Measurements from ENCODE around the gene GPR35. TPM values are rescaled to one million over a fixed set of nuclear protein-coding genes. Genes with fewer than 3 reads are reported as not detected.

Gene GPR35
- total RNA-seq, 1 experiment from 2014 or later = 2.7 TPM

DNA sequence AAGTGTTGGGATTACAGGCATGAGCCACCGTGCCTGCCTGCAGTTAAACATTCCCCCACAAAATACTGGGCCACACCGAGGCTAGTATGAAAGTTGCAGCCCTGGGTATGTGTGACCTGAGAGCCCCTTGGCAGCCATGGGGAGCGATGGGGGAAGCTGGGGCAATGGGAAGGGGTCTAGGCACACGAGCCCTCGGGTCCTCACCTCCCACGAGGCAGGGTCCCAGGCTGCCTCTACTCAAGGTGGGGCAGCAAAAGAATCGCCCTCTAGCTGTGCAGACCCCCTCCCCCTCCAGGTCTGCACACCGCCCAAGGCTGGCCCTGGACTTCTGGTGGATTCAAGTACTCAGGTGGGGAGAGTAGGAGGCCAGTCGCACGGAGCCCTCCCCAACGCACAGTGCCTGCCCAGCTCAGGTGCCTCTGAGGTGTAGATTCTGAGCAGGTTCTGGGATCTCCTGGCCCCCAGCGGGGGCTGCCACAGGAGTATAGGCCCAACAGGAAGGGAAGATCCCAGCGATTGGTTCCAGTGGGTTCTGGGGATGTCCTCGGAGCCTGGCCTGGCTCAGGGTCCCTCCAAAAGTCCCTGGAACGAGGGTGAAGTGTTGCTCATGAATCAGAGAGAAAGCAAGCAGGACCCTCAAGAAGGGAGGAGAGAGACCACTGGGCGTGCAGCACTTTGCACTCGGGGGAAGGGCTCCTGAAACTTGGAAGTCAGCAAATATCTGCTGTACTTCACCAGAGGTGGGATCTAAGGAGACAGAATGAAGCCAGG lies 2.6 kb downstream of the GPR35 start:
- ChIA-PET POLR2A (ENCODE audit: low non-redundant PET) (no interaction called here), CTCF (interaction anchor here (0.7 kb wide), 1 partner anchor 19 kb away, joined by 12 read pairs; no protein-coding TSS in a partner anchor)
- intact Hi-C loops (cut with micrococcal nuclease; ENCODE audit: unreplicated experiment) = no loop called here
- Histone ChIP-seq H3K27me3 (replicated peaks; ENCODE audit: insufficient read depth, low read depth, low read length, poor library complexity) (no peaks in the 10 kb centered on the region), H3K4me1 (ENCODE audit: insufficient read depth, low read length, poor library complexity, severe bottlenecking) (no peaks in the 10 kb centered on the region), H3K9me3 (ENCODE audit: low read depth, low read length, poor library complexity, severe bottlenecking) (no peaks in the 10 kb centered on the region), H3K4me3 (ENCODE audit: low read depth, low read length, poor library complexity, severe bottlenecking) (no peak overlapping the region), H3K27ac (ENCODE audit: low read depth, low read length, poor library complexity, severe bottlenecking) (no peak overlapping the region), H3K36me3 (ENCODE audit: insufficient read depth, low read length, poor library complexity, severe bottlenecking) (no peaks in the 10 kb centered on the region)
- TF ChIP-seq EZH2 (IDR thresholded peaks at IDR 0.05; ENCODE audit: borderline replicate concordance, low read depth, low read length, poor library complexity, severe bottlenecking) = no peak
- TF ChIP-seq, protein P1, sequence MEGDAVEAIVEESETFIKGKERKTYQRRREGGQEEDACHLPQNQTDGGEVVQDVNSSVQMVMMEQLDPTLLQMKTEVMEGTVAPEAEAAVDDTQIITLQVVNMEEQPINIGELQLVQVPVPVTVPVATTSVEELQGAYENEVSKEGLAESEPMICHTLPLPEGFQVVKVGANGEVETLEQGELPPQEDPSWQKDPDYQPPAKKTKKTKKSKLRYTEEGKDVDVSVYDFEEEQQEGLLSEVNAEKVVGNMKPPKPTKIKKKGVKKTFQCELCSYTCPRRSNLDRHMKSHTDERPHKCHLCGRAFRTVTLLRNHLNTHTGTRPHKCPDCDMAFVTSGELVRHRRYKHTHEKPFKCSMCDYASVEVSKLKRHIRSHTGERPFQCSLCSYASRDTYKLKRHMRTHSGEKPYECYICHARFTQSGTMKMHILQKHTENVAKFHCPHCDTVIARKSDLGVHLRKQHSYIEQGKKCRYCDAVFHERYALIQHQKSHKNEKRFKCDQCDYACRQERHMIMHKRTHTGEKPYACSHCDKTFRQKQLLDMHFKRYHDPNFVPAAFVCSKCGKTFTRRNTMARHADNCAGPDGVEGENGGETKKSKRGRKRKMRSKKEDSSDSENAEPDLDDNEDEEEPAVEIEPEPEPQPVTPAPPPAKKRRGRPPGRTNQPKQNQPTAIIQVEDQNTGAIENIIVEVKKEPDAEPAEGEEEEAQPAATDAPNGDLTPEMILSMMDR (conservative IDR thresholded peaks at IDR 0.05; ENCODE audit: low read depth, low read length) = no peak
- no peak for DNase-seq (ENCODE audit: low spot score)
- BruUV-seq (replicated peaks) = no TSS peak

GRCh38 chr2:240628507-240628807 lies 3.2 kb downstream of the GPR35 start:
- Histone ChIP-seq H3K27me3 (replicated peaks; ENCODE audit: insufficient read depth, low read depth, low read length, poor library complexity) (no peaks in the 10 kb centered on the region), H3K4me1 (ENCODE audit: insufficient read depth, low read length, poor library complexity, severe bottlenecking) (no peaks in the 10 kb centered on the region), H3K9me3 (ENCODE audit: low read depth, low read length, poor library complexity, severe bottlenecking) (no peaks in the 10 kb centered on the region), H3K36me3 (ENCODE audit: insufficient read depth, low read length, poor library complexity, severe bottlenecking) (no peaks in the 10 kb centered on the region), H3K27ac (ENCODE audit: low read depth, low read length, poor library complexity, severe bottlenecking) (no peak overlapping the region), H3K4me3 (ENCODE audit: low read depth, low read length, poor library complexity, severe bottlenecking) (no peak overlapping the region)
- POLR2A ChIA-PET (ENCODE audit: low non-redundant PET) = no interaction called here
- intact Hi-C loops (cut with micrococcal nuclease; ENCODE audit: unreplicated experiment) = no loop called here
- CTCF ChIA-PET = no interaction called here
- TF ChIP-seq, protein P1 (conservative IDR thresholded peaks at IDR 0.05; ENCODE audit: low read depth, low read length) = no peak
- TF ChIP-seq EZH2 (IDR thresholded peaks at IDR 0.05; ENCODE audit: borderline replicate concordance, low read depth, low read length, poor library complexity, severe bottlenecking) = no peak
- DNase-seq (ENCODE audit: low spot score) = no peak
- BruUV-seq (replicated peaks) = no TSS peak

DNA sequence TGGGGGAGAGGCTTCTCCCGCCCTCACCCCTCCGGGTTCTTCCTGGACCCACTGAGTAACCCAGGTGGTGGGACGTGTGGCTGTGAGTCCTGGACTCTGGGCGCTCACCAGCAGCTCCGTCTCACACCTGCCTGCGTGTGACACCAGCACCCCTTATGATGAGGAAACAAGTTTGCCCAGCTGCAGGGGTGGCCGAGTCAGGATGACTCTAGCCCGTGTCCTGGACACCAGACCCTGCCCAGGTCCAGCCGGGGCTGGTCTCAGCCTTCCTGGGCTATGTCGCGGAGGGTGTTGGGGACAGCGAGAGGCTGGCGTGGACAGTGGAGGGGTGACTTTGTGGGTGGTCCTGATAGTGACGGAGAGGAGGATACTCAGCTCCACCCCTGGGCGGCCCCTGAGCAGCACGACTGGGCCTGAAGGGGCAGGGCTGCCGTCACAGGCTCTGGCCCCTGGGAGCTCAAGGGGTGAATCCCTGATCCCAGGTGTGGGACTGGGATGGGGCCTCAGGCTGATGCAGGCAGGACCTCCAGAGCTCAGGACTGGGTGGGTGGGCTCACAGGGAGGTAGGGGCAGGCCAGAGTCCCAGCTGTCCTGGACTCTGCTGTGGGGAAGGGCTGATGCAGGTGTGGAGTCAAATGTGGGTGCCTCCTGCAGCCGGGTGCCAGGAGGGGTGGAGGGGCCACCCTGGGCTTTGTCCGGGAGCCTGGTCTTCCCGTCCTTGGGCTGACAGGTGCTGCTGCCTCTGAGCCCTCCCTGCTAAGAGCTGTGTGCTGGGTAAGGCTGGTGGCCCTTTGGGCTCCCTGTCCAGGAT lies 3.7 kb downstream of the GPR35 start:
- intact Hi-C loops (cut with micrococcal nuclease; ENCODE audit: unreplicated experiment) = no loop called here
- Histone ChIP-seq H3K4me1 (ENCODE audit: insufficient read depth, low read length, poor library complexity, severe bottlenecking) (no peaks in the 10 kb centered on the region), H3K27ac (ENCODE audit: low read depth, low read length, poor library complexity, severe bottlenecking) (no peak overlapping the region), H3K9me3 (ENCODE audit: low read depth, low read length, poor library complexity, severe bottlenecking) (no peaks in the 10 kb centered on the region), H3K36me3 (ENCODE audit: insufficient read depth, low read length, poor library complexity, severe bottlenecking) (no peaks in the 10 kb centered on the region), H3K27me3 (replicated peaks; ENCODE audit: insufficient read depth, low read depth, low read length, poor library complexity) (no peaks in the 10 kb centered on the region), H3K4me3 (ENCODE audit: low read depth, low read length, poor library complexity, severe bottlenecking) (no peak overlapping the region)
- no peak for DNase-seq (ENCODE audit: low spot score)
- BruUV-seq (replicated peaks) = no TSS peak
- ChIA-PET POLR2A (ENCODE audit: low non-redundant PET) (interaction anchor here (0.5 kb wide), 1 partner anchor 92 kb away, joined by 3 read pairs; no protein-coding TSS in a partner anchor), CTCF (no interaction called here)
- TF ChIP-seq EZH2 (IDR thresholded peaks at IDR 0.05; ENCODE audit: borderline replicate concordance, low read depth, low read length, poor library complexity, severe bottlenecking) = no peak
- TF ChIP-seq, protein P1 (conservative IDR thresholded peaks at IDR 0.05; ENCODE audit: low read depth, low read length) = no peak
